Raji (cell line): ENCODE results near the gene TEPSIN.

Experiments
- POLR2A ChIP-seq: IDR thresholded peaks from 2 replicates; pipeline ENCODE4 v1.6.1; 2011; ENCODE audit warnings: low read depth, low read length, control low read depth; ENCODE audit not compliant: insufficient read depth

Gene TEPSIN

GRCh38 chr17:81184555-81184954, 54.3 kb downstream of the TEPSIN start:
- TF ChIP-seq POLR2A = no peak

GRCh38 chr17:81183807-81184206, 55.0 kb downstream of the TEPSIN start:
- no peak for TF ChIP-seq POLR2A

DNA sequence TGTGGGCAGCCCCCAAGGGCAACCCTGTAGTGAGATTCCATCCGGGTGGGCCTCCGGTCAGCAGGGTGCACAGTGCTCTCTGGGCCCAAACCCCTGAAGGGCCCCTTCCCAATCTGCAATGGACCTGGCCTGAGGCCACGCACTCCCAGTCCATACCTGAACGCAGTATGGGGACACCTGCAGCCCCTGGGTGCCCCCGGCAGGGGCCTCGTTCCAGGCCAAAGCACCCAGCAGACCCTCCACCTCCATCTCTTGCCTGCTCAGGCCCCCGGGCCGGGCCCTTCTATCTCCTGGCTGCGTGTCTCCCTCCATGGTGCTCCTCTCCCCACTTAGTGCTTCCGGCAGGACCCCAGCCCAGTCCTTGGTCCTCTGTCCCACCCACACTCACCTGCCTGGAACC, 55.5 kb downstream of the TEPSIN start:
- no peak for TF ChIP-seq POLR2A

DNA sequence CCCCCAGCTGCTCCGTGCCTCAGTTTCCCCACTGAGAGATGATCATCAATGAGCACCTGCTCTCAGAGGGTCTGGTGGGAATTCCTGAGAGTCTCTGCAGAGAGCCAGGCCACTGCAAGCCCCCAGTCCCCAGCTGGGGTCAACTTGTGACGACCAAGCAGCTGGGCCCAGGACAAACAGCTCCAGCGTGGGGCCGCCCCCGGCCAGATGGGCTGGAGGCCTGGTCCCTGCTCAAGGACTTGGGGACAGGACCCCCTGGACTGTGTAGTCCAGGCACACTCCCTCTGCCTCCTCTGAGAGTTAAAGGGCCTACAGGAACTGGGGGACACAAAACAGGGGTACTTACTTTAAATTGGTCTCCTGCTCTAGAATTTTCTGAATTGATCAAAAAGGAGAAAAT, 56.3 kb downstream of the TEPSIN start:
- TF ChIP-seq POLR2A = no peak

DNA sequence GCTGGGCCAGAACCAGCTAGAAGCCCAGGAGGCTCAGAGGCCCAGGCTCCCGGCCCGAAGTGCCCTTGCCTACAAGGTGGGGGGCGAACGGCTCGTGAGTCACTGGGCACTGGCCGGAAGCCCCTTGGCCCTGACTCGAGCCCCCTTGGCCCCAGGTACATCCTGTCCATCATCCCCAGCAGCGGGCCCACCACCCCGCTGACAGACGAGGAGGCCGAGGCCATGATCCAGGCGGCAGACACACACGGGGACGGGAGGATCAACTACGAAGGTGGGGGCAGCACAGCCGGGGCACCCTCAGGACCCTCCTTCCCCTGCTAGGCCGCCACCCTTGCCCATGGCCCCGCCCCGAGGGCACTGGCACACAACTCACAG, 57.1 kb downstream of the TEPSIN start:
- no peak for TF ChIP-seq POLR2A

- no peak for TF ChIP-seq POLR2A
Observed at GRCh38 chr17:81180836-81181810, 57.7 kb downstream of the TEPSIN start.

- TF ChIP-seq POLR2A = no peak
Observed at GRCh38 chr17:81179861-81180260, 59.0 kb downstream of the TEPSIN start.

DNA sequence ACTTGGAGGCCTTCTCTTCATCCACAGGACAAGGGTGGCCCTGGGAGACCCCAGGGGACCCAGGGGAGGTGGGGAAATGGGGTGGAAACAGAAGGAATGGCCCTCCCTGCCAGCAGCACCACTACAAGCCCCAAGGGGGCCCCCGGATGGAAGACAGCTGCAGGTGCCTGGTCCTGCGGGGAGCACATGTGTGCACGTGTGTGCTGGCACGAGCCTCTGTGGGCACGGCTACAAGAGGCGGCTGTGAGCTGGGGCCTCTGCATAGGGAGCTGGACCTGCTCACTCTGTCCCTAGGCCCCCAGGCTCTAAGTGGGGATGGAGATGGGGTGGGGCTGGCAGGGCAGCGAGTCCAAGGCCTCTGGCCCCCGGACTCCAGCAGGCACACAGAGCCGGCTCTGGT, 59.6 kb downstream of the TEPSIN start:
- no peak for TF ChIP-seq POLR2A
